Brain pericyte (primary cell): ENCODE measurements around the gene STXBP1.

Experiments
- DNase-seq: peaks from one replicate; pipeline ENCODE4 v3.0.0-alpha.2; 2012; ENCODE audit warnings: low read depth, low spot score

Gene STXBP1

DNA sequence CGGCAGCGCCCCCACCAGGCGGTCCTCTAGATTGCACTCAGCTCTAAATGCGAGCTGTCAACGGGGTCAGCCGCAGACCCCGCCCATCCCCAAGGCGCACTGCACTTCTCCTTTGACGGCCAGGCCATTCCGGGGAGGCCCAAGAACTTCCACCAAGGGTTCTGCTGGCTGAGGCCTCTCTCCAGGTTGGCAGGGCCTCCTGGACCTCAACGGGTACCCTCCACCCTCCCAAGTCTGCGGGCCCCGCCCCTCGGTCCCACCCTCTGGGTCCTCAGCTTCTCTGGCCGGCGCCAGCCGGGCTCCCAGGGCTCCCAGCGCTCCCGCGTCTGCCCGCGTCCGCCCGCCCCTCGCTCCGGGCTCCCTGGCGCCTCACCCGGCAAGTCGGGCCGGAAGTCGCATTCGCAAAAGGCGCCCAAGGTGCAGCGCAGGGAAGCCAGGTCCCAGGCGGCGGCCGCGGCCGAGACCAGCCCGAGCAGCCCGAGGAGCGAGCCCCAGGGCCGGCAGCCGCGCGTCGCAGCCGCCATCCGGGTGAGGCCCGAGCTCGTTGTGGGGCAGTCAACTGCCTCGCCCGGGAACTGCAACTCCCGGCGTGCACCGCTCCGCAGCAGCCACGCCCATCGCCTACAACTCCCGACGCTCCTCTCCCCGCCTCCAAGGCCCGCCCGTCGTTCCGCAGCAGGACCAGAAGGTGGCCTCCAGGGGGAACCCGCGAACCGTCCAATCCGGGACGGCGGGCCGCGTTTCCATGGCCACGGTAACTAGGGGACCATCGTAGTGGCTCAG, 122.9 kb downstream of the STXBP1 start, which contains the start of gene TOR2A:
Gene TOR2A (minus strand): TSS at position 548 of the 783 bp plus-strand sequence. CDS start 24 bp downstream, at position 524.
- DNase-seq, result peak; percentile 92

DNA sequence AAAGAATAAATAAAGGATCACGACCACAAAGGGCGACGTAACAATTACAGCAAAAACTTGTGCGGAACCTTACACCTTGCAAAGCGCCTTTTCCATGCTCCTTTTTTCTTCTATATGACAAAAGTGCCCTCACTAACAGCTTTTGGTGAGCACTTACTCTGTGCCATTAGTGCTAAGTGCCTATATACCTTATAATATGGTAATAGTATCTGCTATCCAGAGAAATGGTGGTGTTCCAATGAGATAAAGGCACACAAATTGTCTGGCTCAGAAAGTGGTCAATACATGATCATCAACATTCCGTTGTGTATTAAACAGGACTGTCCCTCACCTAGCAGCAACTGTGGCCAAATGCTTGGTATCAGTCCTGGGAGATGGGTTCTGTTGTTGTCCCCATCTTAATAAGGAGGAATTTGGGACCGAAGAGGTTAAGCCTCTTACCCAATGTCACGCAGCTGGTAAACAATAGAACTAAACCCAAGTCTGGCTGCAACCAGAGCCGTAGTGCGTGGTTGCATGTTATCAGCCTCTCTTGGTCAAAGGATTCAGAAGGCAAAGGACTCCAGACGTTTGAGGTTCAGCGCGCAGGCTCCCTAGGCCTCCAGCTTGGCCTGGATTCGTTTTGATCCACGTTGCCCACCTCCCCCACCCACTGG, 123.6 kb downstream of the STXBP1 start:
- no peak for DNase-seq

DNA sequence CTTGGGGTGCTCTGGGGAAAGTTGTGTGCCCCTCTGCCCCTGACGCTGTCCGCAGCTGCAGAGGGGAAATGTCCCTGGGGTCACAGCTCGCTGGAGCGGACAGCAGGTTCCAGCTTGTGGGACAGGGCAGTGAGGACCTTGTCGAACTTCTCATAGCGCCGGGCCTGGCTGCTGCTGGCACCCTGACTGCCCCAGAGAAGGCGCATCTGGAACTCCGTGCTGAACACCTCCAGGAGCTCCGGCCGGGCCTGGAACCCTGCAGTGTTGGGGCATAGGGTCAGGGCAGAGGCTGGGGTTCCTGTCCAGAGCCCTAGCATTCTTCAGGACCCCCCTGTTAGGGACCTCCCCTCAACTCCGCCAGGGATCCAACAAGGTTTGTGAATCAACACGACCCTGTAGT, 126.6 kb downstream of the STXBP1 start:
- DNase-seq, result no peak

DNA sequence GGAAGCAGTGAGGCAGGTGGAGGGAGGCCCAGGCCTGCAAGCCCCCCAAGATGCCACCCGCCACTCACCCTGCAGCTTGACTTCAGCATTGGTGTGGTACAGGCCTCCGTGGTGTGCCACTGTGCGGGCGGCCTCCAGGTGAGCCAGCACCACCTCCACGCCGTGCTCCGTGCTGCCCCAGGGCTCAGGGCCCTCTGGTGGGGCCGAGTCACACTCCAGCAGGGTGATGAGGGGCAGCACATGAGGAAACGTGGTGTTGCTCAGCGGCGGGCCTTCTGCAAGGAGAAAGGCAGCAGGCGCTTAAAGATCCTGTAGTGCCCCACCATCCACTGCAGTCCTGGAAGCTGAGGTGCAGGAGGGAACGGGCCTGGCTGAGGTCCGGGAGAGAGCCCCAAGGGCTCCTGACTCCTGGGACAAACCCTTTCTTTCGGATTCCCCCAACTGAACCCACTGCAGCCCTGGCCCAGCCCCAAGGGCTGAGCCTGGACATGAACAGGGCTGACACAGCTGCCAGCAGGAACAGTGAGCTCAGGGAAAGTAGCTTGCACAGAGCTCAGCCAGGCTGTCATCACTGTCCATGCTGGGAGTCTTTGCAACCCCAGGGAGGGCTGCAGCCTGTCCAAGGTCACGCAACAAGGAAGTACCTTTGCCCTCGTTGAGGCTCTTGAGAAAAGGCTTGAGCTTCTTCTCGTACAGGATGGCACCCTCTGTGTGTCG, 127.7 kb downstream of the STXBP1 start:
- DNase-seq, result no peak

DNA sequence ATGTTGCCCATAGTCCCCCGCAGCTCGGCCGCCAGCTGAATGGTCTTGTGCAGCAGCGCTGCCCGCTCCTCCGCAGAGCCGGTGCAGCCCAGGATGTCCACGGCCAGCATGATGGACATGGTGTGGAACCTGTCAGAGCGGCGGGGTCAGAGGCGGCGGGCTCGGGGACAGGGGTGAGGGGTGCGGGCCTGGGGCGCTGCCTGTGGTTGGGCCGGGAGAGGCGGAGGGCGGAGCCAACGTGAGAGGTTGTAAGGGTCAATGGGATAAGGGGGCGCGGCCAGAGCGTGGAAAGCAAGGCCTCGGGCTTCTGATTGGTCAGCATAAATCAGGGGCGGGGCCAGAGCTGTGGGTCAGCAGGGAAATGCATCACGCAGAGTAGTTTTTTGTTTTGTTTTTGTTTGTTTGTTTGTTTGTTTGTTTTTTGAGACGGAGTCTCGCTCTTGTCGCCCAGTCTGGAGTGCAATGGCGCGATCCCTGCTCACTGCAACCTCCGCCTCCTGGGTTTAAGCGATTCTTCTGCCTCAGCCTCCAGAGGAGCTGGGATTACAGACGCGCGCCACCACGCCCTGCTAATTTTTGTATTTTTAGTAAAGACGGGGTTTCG, 129.9 kb downstream of the STXBP1 start:
- DNase-seq, result no peak
